ENCODE measurements around the gene SH3TC1. TPM values are rescaled to one million over a fixed set of nuclear protein-coding genes. Genes with fewer than 3 reads are reported as not detected.

Gene SH3TC1
- total and polyA plus RNA-seq, 2 of the 13 experiments (the other 11 are each of a cell fraction or from before 2014, with no cell fraction given) = 14.9 to 21.8 TPM

DNA sequence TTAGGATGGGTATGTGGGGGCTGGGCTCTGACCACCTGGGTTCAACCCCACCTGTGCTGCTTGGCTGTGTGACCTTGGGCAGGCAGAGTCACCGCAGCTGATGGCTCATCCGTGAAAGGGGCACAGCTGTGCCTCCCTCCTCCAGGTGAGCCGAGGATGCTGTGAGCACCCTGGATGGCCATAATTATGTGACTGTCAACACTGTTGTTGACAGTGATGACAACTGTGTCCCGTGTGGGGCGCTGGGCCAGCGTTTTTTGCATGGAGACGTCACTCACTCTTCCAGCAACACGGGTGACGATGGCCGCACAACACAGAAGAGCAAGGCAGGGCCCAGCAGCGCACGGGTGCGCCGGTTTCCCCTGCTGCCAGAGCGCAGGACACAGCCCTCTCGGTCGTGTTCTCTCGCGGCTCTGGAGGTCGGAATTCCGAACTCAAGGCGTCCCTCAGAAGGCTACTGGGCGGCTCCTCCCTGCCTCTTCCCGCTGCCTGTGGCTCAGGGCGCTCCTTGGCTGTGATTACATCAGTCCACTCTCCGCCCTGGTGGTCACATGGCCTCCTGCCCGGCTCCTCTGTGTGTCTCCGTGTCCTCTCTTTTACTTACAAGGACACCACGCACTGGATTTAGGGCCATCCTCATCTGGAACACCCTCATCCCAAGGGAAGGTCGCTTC is 1.3 kb downstream of the SH3TC1 start (continued):
- TF ChIP-seq, protein P1, sequence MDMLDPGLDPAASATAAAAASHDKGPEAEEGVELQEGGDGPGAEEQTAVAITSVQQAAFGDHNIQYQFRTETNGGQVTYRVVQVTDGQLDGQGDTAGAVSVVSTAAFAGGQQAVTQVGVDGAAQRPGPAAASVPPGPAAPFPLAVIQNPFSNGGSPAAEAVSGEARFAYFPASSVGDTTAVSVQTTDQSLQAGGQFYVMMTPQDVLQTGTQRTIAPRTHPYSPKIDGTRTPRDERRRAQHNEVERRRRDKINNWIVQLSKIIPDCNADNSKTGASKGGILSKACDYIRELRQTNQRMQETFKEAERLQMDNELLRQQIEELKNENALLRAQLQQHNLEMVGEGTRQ (IDR thresholded peaks at IDR 0.05; ENCODE audit: low read depth, low read length) = 0 out of 2 replicates have a peak, but pooled peaks have one; percentile 27
- TF ChIP-seq, protein P1 (CRISPR knock-in tag; IDR thresholded peaks at IDR 0.05; ENCODE audit: borderline replicate concordance) = peak; percentile 81; the same call in 1 of the 2 replicates
- TF ChIP-seq ZNF552 (CRISPR knock-in tag; IDR thresholded peaks at IDR 0.05; ENCODE audit: borderline replicate concordance) = no peak
- 0 out of 2 replicates have a peak, but pooled peaks have one; percentile 29 for TF ChIP-seq ZXDC (CRISPR knock-in tag; IDR thresholded peaks at IDR 0.05)
- TF ChIP-seq GATAD1 (CRISPR knock-in tag; IDR thresholded peaks at IDR 0.05) = no peak; the same call in 1 of the 2 replicates
- no peak for TF ChIP-seq ZNF232 (CRISPR knock-in tag; IDR thresholded peaks at IDR 0.05; ENCODE audit: borderline replicate concordance)
- no peak for TF ChIP-seq TSC22D2 (CRISPR knock-in tag; IDR thresholded peaks at IDR 0.05; ENCODE audit: borderline replicate concordance)
- TF ChIP-seq BCLAF1 (IDR thresholded peaks at IDR 0.05) = no peak
- 0 out of 2 replicates have a peak, but pooled peaks have one; percentile 25 for TF ChIP-seq EEA1 (CRISPR knock-in tag; IDR thresholded peaks at IDR 0.05; ENCODE audit: borderline replicate concordance)
- TF ChIP-seq, protein P2, sequence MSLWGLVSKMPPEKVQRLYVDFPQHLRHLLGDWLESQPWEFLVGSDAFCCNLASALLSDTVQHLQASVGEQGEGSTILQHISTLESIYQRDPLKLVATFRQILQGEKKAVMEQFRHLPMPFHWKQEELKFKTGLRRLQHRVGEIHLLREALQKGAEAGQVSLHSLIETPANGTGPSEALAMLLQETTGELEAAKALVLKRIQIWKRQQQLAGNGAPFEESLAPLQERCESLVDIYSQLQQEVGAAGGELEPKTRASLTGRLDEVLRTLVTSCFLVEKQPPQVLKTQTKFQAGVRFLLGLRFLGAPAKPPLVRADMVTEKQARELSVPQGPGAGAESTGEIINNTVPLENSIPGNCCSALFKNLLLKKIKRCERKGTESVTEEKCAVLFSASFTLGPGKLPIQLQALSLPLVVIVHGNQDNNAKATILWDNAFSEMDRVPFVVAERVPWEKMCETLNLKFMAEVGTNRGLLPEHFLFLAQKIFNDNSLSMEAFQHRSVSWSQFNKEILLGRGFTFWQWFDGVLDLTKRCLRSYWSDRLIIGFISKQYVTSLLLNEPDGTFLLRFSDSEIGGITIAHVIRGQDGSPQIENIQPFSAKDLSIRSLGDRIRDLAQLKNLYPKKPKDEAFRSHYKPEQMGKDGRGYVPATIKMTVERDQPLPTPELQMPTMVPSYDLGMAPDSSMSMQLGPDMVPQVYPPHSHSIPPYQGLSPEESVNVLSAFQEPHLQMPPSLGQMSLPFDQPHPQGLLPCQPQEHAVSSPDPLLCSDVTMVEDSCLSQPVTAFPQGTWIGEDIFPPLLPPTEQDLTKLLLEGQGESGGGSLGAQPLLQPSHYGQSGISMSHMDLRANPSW (CRISPR knock-in tag; IDR thresholded peaks at IDR 0.05; ENCODE audit: borderline replicate concordance) = no peak
- TF ChIP-seq THYN1 (CRISPR knock-in tag; IDR thresholded peaks at IDR 0.05; ENCODE audit: borderline replicate concordance, low read depth) = no peak
- TF ChIP-seq ZNF557 (CRISPR knock-in tag; IDR thresholded peaks at IDR 0.05) = no peak
- TF ChIP-seq FOXM1 (CRISPR knock-in tag; IDR thresholded peaks at IDR 0.05) = no peak
- no peak for TF ChIP-seq JARID2 (CRISPR knock-in tag; IDR thresholded peaks at IDR 0.05; ENCODE audit: insufficient replicate concordance)
- no peak for TF ChIP-seq ZNF121 (CRISPR knock-in tag; IDR thresholded peaks at IDR 0.05)
- TF ChIP-seq SP4 (CRISPR knock-in tag; IDR thresholded peaks at IDR 0.05) = no peak
- TF ChIP-seq HDAC2 (CRISPR knock-in tag; IDR thresholded peaks at IDR 0.05) = no peak; the same call in 1 of the 2 replicates

Measured in HepG2 (cell line).